GM10266 (cell line): Measurements from ENCODE around the gene MYH15.

ENCODE experiments used
- DNase-seq: peaks from one replicate; pipeline ENCODE4 v3.0.0; 2012; ENCODE audit errors: extremely low spot score
- TF ChIP-seq, protein P1 (sequence below): IDR thresholded peaks from 2 replicates; pipeline ENCODE4 v1.5.1; 2012; ENCODE audit warnings: mild to moderate bottlenecking, low read depth; ENCODE audit not compliant: control insufficient read depth, insufficient read depth; ENCODE audit errors: missing control alignments

The MYH15 gene

DNA sequence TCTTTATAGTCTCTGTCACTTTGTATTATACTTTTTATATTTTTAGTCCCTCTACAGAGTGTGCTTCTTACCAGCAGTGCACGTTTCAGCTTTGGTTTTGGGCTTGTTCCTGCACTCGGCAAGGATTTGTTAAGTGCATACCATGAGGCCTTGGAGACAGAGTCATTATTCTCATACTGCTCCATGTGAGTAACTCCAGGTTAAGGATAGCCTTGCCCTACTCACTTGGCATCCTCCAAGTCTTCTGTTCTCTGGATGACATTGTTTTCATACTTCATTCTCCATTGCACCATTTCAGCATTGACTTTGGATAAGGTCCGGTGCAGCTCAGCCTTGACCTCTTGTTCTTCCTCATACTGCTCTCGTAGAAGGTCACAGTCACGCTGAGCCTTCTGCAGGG lies 96.4 kb downstream of the MYH15 start:
- TF ChIP-seq, protein P1, sequence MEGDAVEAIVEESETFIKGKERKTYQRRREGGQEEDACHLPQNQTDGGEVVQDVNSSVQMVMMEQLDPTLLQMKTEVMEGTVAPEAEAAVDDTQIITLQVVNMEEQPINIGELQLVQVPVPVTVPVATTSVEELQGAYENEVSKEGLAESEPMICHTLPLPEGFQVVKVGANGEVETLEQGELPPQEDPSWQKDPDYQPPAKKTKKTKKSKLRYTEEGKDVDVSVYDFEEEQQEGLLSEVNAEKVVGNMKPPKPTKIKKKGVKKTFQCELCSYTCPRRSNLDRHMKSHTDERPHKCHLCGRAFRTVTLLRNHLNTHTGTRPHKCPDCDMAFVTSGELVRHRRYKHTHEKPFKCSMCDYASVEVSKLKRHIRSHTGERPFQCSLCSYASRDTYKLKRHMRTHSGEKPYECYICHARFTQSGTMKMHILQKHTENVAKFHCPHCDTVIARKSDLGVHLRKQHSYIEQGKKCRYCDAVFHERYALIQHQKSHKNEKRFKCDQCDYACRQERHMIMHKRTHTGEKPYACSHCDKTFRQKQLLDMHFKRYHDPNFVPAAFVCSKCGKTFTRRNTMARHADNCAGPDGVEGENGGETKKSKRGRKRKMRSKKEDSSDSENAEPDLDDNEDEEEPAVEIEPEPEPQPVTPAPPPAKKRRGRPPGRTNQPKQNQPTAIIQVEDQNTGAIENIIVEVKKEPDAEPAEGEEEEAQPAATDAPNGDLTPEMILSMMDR = no peak
- DNase-seq = no peak

- TF ChIP-seq, protein P1 = no peak
- DNase-seq = no peak
These were observed 98.2 kb downstream of the MYH15 start for GRCh38 chr3:108412121-108412750.

GRCh38 chr3:108410531-108410984 lies 99.8 kb downstream of the MYH15 start:
- TF ChIP-seq, protein P1 = no peak
- no peak for DNase-seq

DNA sequence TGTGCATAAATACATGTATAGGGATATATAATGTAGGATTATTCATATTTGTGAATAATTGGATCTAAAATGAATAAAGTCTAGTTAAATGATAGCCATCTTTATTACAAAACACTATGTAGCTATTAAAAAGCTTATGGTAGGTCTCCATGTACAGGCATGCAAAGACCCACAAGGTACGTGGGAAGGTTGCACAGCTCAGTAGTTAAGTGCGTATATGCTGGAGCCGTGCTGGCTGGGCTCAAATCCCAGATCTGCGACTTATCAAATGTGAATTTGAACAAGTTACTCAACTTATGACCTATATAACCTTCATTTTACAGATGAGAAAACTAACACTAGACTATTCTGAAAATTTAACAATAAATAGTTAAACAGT lies 100.6 kb downstream of the MYH15 start:
- TF ChIP-seq, protein P1 = no peak
- no peak for DNase-seq

- TF ChIP-seq, protein P1 = no peak
- DNase-seq = no peak
These were observed 101.3 kb downstream of the MYH15 start for GRCh38 chr3:108408883-108409799.

DNA sequence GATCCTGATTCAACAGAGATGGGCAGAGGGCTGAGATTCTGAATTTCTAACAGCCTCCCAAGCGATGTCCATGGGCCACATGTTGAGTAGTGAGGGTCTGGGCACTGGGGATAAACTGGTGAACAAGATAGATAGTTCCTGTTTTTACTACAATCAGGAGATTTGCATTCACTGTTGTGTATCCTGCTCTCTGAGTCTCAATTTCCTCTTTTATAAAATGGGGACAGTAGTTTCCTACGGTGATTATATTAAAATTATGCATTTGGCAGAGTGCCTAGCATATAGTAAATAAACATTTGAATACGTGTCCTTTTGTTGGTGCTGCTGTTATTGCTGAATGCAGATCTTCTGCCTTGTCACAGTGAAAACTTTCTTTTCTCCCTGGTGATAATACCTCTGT lies 102.5 kb downstream of the MYH15 start:
- DNase-seq = no peak
- TF ChIP-seq, protein P1 = no peak
